Stimulated activated naive B cell treated with anti-CD40 and anti-IgM and Interleukin-4, amounts not matched to agents 10 μg/mL and 1 μg/mL and 100 μg/mL, for 72 hours (primary cell): ENCODE data around the gene MAP1LC3C.

Source experiments
- ATAC-seq, 2 donors: fragments of 150-1000 bp; cut with Tn5 transposase; replicated peaks; 2 replicates each; pipeline ENCODE4 v1.10.0; 2021; ENCODE audit warnings: moderate library complexity in 1 of 2
- DNase-seq: peaks from one replicate; pipeline ENCODE4 v3.0.0; 2021
- H3K27ac Mint-ChIP-seq: one replicate; pipeline ENCODE4 v1.8.0; 2022; ENCODE audit warnings: mild to moderate bottlenecking, mixed read lengths
- H3K27me3 Mint-ChIP-seq, 2 donors: one replicate each; pipeline ENCODE4 v1.8.0; 2022; ENCODE audit warnings: mixed read lengths in 2 of 2
- H3K36me3 Mint-ChIP-seq, 2 donors: one replicate each; pipeline ENCODE4 v1.8.0; 2022; ENCODE audit warnings: mixed read lengths in 2 of 2, mild to moderate bottlenecking in 1 of 2
- H3K4me1 Mint-ChIP-seq, 2 donors: one replicate each; pipeline ENCODE4 v1.8.0; 2022; ENCODE audit warnings: mixed read lengths in 2 of 2, mild to moderate bottlenecking in 1 of 2
- H3K4me3 Mint-ChIP-seq, 2 donors: one replicate each; pipeline ENCODE4 v1.8.0; 2022; ENCODE audit warnings: mild to moderate bottlenecking in 2 of 2, mixed read lengths in 2 of 2, moderate library complexity in 1 of 2
- H3K9me3 Mint-ChIP-seq, 2 donors: one replicate each; pipeline ENCODE4 v1.8.0; 2022; ENCODE audit warnings: mixed read lengths in 2 of 2, mild to moderate bottlenecking in 1 of 2

MAP1LC3C gene

DNA sequence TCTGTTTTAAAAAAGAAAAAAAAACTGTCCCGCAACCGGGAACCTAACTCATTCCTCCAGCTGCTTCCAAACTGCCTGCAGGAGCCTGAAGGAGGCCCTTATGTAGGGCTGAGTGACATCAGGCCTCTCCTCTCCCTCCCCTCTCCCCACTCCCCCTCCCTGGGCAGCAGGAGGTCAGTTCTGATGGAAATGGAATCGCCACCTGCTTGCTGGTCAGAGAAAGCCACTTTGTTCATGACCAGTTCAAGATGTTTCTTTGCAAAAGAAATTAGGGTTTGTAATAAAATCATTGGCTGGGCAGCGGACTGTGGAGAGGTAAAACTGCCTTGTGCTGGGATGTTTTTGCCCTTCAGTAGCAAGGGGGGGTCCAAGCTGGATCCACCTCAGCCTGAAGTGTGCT, at the start of gene MAP1LC3C:
TSS of gene MAP1LC3C (minus strand) at position 73 of the 400 bp plus-strand sequence. CDS start 90 bp downstream, outside the sequence.
- Mint-ChIP-seq H3K4me1 (peaks cover 5 to 8% of the 10 kb centered on the region in 2 donors), H3K36me3 (no peaks in the 10 kb centered on the region), H3K4me3 (peak within 1 kb of the TSS; percentile 73), H3K9me3 (no peaks in the 10 kb centered on the region), H3K27me3 (peaks cover 3% of the 10 kb centered on the region in 2 donors), H3K27ac (peak within 1 kb of the TSS; percentile 77)
- DNase-seq: no peak
- peak in 1 of 2 donors; percentile 10 for ATAC-seq

DNA sequence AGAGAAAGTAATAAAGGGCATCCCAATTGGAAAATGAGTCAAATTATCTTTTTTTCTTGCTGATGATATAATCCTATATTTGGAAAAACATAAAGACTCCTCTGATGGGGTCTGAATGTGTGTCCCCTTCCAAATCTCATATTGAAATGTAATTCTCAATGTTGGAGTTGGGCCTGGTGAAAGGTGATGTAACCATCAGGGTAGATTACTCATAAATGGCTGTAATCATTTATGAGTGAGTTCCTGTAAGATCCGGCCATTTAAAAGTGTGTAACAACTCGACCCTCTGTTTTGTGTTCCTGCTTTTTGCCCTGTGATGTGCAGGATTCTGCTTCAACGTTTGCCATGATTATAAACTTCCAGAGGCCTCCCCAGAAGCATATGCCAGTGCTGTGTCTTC, 44.3 kb upstream of the MAP1LC3C start:
- H3K4me3 Mint-ChIP-seq: no peak overlapping the region
- no peaks in the 10 kb centered on the region for H3K36me3 Mint-ChIP-seq
- peaks cover 0 to 8% of the 10 kb centered on the region in 2 donors for H3K27me3 Mint-ChIP-seq
- no peak overlapping the region for H3K27ac Mint-ChIP-seq
- no peaks in the 10 kb centered on the region for H3K4me1 Mint-ChIP-seq
- no peak for DNase-seq
- H3K9me3 Mint-ChIP-seq: peaks cover 0 to 7% of the 10 kb centered on the region in 2 donors
- no peak for ATAC-seq

- ATAC-seq (no peak), DNase-seq (no peak)
- Mint-ChIP-seq H3K27me3 (peaks cover 18 to 24% of the 10 kb centered on the region in 2 donors), H3K4me1 (no peaks in the 10 kb centered on the region), H3K27ac (no peak overlapping the region), H3K9me3 (peaks cover 2 to 4% of the 10 kb centered on the region in 2 donors), H3K36me3 (peaks cover 0 to 4% of the 10 kb centered on the region in 2 donors), H3K4me3 (no peak overlapping the region)
Measured at GRCh38 chr1:242034392-242034791, 35.5 kb upstream of the MAP1LC3C start.

- Mint-ChIP-seq H3K36me3 (peaks cover 0 to 4% of the 10 kb centered on the region in 2 donors), H3K9me3 (peaks cover 2 to 4% of the 10 kb centered on the region in 2 donors), H3K27ac (no peak overlapping the region), H3K4me1 (no peaks in the 10 kb centered on the region), H3K27me3 (peaks cover 13 to 24% of the 10 kb centered on the region in 2 donors), H3K4me3 (no peak overlapping the region)
- ATAC-seq (no peak), DNase-seq (no peak)
Measured at GRCh38 chr1:242033447-242033846, 34.5 kb upstream of the MAP1LC3C start.

DNA sequence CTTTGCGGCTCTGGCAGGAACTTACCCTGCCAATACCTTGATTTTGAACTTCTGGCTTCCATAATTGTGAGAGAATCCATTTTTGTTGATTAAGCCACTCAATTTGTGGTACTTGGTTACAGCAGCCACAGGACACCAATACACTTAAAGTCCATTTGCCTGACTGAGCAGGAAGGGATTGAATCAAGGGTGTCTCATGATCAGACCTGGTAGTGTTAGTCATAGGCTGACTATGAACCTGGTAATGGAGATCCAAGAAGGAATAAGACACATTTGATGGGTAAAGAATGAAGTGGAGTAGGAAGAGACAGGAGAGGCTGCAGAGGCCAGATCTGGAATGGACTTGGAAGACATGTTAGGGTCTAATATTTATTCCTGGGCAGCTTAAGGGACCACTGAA, 31.2 kb upstream of the MAP1LC3C start:
- H3K27ac Mint-ChIP-seq: no peak overlapping the region

GRCh38 chr1:242025681-242026080, 26.8 kb upstream of the MAP1LC3C start:
- ATAC-seq (no peak), DNase-seq (no peak)
- H3K27ac Mint-ChIP-seq: no peak overlapping the region
- H3K9me3 Mint-ChIP-seq: peaks cover 2 to 3% of the 10 kb centered on the region in 2 donors
- H3K4me1 Mint-ChIP-seq: peaks cover 7 to 18% of the 10 kb centered on the region in 2 donors
- H3K36me3 Mint-ChIP-seq: peaks cover 0 to 1% of the 10 kb centered on the region in 2 donors
- H3K4me3 Mint-ChIP-seq: no peak overlapping the region
- H3K27me3 Mint-ChIP-seq: peaks cover 0 to 6% of the 10 kb centered on the region in 2 donors

More for the DNA sequence above, 31.2 kb upstream of the MAP1LC3C start:
- H3K27me3 Mint-ChIP-seq: peaks cover 9 to 19% of the 10 kb centered on the region in 2 donors
- H3K9me3 Mint-ChIP-seq: peaks cover 2 to 4% of the 10 kb centered on the region in 2 donors
- peaks cover 0 to 4% of the 10 kb centered on the region in 2 donors for H3K36me3 Mint-ChIP-seq
- ATAC-seq (no peak), DNase-seq (no peak)
- H3K4me1 Mint-ChIP-seq: no peaks in the 10 kb centered on the region
- H3K4me3 Mint-ChIP-seq: no peak overlapping the region

DNA sequence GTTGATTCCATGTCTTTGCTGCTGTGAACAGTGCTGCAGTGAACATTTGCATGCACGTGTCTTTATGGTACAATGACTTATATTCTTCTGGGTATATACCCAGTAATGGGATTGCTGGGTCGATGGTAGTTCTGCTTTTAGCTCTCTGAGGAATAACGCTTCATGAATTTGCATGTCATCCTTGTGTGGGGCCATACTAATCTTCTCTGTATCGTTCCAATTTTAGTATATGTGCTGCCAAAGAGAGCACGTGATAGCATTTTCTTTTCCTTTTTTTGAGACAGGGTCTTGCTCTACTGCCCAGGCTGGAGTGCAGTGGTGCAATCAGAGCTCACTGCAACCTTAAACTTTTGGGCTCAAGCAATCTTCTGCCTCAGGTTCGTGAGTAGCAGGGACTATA, 24.9 kb upstream of the MAP1LC3C start:
- ATAC-seq (peak; percentile 67 to 74), DNase-seq (no peak)
- Mint-ChIP-seq H3K27ac (no peak overlapping the region), H3K4me3 (no peak overlapping the region), H3K27me3 (no peaks in the 10 kb centered on the region), H3K9me3 (peaks cover 0 to 3% of the 10 kb centered on the region in 2 donors), H3K36me3 (no peaks in the 10 kb centered on the region), H3K4me1 (peaks cover 7 to 18% of the 10 kb centered on the region in 2 donors)

- no peak for DNase-seq
Measured at GRCh38 chr1:242019018-242019417, 20.1 kb upstream of the MAP1LC3C start.

GRCh38 chr1:242017580-242018233, 18.8 kb upstream of the MAP1LC3C start:
- Mint-ChIP-seq H3K36me3 (no peaks in the 10 kb centered on the region), H3K4me1 (no peaks in the 10 kb centered on the region), H3K4me3 (no peak overlapping the region), H3K27me3 (no peaks in the 10 kb centered on the region), H3K27ac (no peak overlapping the region), H3K9me3 (no peaks in the 10 kb centered on the region)
- ATAC-seq: peak; percentile 65 to 72
- peak; percentile 27 for DNase-seq

More at GRCh38 chr1:242019018-242019417, 20.1 kb upstream of the MAP1LC3C start:
- no peak for ATAC-seq
- no peak overlapping the region for H3K4me3 Mint-ChIP-seq
- H3K27me3 Mint-ChIP-seq: no peaks in the 10 kb centered on the region
- peaks cover 0 to 3% of the 10 kb centered on the region in 2 donors for H3K9me3 Mint-ChIP-seq
- H3K4me1 Mint-ChIP-seq: peaks cover 5 to 8% of the 10 kb centered on the region in 2 donors
- H3K27ac Mint-ChIP-seq: no peak overlapping the region
- no peaks in the 10 kb centered on the region for H3K36me3 Mint-ChIP-seq

DNA sequence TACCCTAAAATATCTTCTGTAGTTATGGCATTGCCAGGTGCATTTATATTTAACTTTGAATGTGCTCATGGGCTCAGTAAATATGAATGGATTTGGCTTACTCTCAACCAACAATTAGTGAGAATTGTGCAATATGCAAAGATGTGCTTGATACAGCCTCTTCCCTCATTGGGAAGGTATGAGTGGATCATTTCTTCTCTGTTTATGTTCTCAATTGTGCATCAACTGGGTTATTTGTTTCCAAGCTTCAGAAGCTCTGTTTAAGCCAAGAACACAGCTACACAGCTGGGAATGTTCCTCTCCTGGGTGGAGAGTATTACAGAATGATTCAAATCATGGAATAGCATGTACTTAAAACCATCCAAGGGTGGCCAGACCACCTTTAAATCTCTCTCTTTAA, 17.6 kb upstream of the MAP1LC3C start:
- peaks cover 0 to 4% of the 10 kb centered on the region in 2 donors for H3K27me3 Mint-ChIP-seq
- ATAC-seq: no peak
- no peak for DNase-seq
- H3K9me3 Mint-ChIP-seq: no peaks in the 10 kb centered on the region
- H3K27ac Mint-ChIP-seq: no peak overlapping the region
- no peaks in the 10 kb centered on the region for H3K4me1 Mint-ChIP-seq
- no peaks in the 10 kb centered on the region for H3K36me3 Mint-ChIP-seq
- H3K4me3 Mint-ChIP-seq: no peak overlapping the region

DNA sequence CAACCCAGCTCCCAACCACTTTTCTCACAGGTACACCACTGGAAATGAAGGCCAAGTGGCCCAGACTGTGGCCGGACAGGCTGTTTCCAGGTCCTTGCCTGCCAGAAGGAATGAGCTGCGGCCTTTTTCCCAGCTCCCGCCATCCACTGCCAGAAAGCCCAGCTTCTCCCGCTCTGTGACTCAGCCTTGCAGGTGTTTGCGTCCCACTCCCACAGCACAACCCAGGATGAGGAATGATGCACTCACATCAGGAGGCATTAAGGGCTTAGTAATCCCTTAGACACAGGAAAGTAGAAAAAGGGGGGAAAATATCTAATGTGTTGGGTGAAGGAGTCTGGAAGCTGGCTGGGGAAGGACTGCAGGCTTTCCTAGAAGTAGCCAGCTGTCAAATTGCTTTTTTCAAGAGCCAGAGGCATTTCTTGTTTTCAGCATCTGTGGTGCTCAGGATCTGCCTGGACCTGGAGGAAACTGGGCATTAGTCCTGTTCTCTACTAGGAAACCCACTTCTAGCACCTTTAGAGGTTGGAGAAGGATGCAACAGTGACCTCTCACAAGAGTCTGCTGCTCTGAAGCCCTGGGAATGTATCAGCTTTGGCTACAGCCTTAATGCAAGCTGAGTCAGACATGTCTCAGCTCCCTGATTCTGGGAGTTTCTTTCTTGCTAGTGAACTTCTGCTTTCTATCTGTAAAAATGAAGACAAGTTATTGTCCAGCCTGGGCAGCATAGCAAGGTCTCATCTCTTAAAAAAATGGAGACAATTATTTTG, 13.2 kb upstream of the MAP1LC3C start:
- no peak for DNase-seq
- ATAC-seq: peak; percentile 41 to 52
- no peaks in the 10 kb centered on the region for H3K4me1 Mint-ChIP-seq
- peaks cover 6 to 13% of the 10 kb centered on the region in 2 donors for H3K27me3 Mint-ChIP-seq
- H3K27ac Mint-ChIP-seq: no peak overlapping the region
- no peaks in the 10 kb centered on the region for H3K36me3 Mint-ChIP-seq
- H3K4me3 Mint-ChIP-seq: no peak overlapping the region
- no peaks in the 10 kb centered on the region for H3K9me3 Mint-ChIP-seq

GRCh38 chr1:242008826-242009495, 10.1 kb upstream of the MAP1LC3C start:
- H3K27me3 Mint-ChIP-seq: peaks cover 13% of the 10 kb centered on the region in 2 donors
- no peaks in the 10 kb centered on the region for H3K36me3 Mint-ChIP-seq
- no peak for ATAC-seq
- no peak overlapping the region for H3K27ac Mint-ChIP-seq
- H3K4me3 Mint-ChIP-seq: no peak overlapping the region
- no peaks in the 10 kb centered on the region for H3K9me3 Mint-ChIP-seq
- no peaks in the 10 kb centered on the region for H3K4me1 Mint-ChIP-seq
- DNase-seq: no peak

DNA sequence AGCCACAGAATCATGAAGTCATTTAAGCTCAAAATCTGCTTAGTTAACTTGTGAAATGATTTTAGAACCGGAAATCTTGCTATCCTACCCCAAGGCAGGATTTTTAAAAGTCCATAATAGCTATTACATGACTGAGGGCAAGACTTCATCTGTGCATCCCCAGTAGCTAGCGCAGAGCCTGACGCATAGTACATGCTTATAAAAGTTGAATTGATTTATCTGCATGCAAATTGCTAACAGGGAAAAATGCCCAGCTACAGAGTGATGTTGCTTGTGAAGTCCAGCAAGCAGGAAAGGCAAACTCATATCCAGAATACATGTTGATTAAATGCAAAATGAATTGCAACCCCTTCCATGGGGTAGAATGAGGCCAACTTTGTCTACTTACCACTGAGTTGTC, 8.1 kb upstream of the MAP1LC3C start:
- Mint-ChIP-seq H3K9me3 (no peaks in the 10 kb centered on the region), H3K27me3 (peaks cover 13 to 14% of the 10 kb centered on the region in 2 donors)

DNA sequence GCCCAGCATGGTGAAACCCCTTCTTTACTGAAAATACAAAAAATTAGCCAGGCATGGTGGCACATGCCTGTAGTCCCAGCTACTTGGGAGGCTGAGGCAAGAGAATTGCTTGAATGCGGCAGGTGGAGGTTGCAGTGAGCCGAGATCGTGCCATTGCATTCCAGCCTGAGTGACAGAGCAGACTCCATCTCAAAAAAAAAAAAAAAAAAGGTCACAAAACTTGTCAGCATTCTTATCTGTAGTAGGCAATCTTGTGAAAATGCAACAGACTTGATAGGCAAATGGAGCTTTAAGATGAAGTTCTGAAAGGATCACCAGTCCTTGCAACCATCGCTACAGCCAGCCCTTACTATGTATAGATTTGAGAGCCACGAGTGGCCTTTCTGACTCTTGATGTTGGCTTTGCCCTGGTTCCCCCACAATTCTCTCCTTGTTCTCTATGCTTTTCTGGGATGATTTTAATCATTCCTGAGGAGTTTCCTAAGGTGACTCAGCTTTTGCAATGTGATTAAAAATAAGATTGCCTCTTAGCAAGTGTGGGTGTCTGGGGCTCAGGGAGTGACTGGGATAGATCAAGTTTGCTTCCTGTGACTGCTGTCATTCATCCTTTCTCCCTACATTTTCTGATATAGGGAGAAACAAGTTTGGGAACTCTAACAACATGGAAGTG, 7.1 kb upstream of the MAP1LC3C start:
- Mint-ChIP-seq H3K27me3 (peaks cover 11 to 13% of the 10 kb centered on the region in 2 donors), H3K27ac (no peak overlapping the region), H3K36me3 (no peaks in the 10 kb centered on the region), H3K4me1 (no peaks in the 10 kb centered on the region), H3K4me3 (no peak overlapping the region), H3K9me3 (no peaks in the 10 kb centered on the region)
- ATAC-seq (no peak), DNase-seq (no peak)

More for the DNA sequence above, 8.1 kb upstream of the MAP1LC3C start:
- H3K4me1 Mint-ChIP-seq: no peaks in the 10 kb centered on the region
- no peaks in the 10 kb centered on the region for H3K36me3 Mint-ChIP-seq
- no peak overlapping the region for H3K27ac Mint-ChIP-seq
- no peak for ATAC-seq
- no peak for DNase-seq
- H3K4me3 Mint-ChIP-seq: no peak overlapping the region
